ENCODE data around the gene C1QTNF6. TPM values are rescaled to one million over a fixed set of nuclear protein-coding genes. Genes with fewer than 3 reads are reported as not detected.

Gene C1QTNF6
- total RNA-seq, 1 donor from 2014 or later, result 58.3 TPM

DNA sequence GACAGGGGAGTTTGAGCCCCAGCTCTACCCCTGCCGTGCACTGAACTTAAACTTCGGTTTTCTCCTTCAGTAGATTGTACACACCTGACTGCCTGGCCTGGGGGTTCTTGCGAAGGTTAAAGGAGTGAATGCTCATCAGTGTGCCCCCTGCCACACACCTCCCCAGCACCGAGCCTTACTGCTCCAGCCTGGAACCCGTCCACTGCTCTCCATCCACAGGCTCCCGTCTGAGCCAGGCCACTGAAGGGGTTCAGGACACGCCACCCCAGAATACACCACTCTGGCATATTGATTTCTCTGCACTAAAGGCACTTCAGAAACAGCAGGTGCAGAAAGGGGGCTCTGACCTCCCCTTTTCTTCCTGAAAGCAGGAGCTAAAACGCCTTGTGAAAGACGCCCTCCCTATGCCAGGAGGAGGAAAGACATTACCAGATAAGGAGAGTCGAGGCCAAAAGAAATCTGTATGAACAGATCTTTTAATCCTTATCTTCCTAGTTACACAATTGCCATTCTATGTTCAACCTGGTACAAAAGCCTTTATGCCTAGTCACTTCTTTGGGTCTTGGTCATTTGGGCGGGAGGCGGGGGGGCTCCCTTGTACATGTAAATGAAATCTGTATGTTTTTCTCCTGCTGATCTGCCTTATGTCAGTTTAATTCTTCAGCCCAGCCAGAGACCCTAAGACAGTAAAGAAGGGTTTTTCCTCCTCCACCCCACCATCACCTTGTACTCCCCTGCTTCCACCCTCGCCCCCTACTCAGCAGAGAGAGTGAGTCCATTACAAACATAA is 26.1 kb upstream of the C1QTNF6 start:
- H3K27ac Mint-ChIP-seq, result no peak overlapping the region
- TF ChIP-seq, protein P1, sequence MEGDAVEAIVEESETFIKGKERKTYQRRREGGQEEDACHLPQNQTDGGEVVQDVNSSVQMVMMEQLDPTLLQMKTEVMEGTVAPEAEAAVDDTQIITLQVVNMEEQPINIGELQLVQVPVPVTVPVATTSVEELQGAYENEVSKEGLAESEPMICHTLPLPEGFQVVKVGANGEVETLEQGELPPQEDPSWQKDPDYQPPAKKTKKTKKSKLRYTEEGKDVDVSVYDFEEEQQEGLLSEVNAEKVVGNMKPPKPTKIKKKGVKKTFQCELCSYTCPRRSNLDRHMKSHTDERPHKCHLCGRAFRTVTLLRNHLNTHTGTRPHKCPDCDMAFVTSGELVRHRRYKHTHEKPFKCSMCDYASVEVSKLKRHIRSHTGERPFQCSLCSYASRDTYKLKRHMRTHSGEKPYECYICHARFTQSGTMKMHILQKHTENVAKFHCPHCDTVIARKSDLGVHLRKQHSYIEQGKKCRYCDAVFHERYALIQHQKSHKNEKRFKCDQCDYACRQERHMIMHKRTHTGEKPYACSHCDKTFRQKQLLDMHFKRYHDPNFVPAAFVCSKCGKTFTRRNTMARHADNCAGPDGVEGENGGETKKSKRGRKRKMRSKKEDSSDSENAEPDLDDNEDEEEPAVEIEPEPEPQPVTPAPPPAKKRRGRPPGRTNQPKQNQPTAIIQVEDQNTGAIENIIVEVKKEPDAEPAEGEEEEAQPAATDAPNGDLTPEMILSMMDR (IDR thresholded peaks at IDR 0.05; ENCODE audit: unreplicated experiment), result no peak
- peaks cover 45% of the 10 kb centered on the region for H3K4me1 Mint-ChIP-seq
- no peak overlapping the region for H3K4me3 Mint-ChIP-seq
- no peak for DNase-seq (ENCODE audit: low spot score in 2 of 2, unreplicated experiment in 2 of 2)
- no peaks in the 10 kb centered on the region for H3K36me3 Mint-ChIP-seq
- H3K27me3 Mint-ChIP-seq (ENCODE audit: low read depth), result peaks cover 16% of the 10 kb centered on the region
- H3K9me3 Mint-ChIP-seq, result no peaks in the 10 kb centered on the region

DNA sequence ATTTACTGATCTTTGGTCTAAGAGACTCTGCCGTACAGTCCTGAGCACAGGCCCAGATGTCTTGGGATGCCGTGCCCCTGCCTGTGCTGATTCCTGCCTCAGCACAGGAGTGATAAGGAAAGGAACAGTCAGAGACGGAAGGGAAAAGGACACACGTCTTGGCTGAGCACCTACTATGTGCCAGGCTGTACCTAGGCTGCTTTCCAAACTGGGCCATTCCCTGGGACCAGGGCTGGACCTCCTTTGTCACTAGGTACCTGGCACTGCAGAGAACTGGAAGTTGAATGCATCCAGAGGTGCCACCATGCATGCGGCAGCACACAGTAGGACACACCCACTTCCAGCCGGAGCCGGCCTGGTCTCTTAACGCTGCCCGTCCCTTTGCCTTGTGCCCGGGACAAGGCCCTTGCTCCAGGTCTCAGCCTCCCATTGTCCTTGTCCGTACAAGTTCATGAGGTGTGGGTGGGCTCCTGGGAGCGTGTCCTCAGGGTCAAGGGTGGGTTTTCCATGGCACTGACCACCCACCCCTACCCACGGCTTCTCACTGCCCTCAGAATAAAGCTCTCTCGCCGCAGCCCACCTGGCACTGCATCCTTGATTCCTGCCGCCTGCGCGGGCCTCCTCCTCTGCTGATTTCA is 25.3 kb upstream of the C1QTNF6 start:
- H3K9me3 Mint-ChIP-seq, result no peaks in the 10 kb centered on the region
- H3K36me3 Mint-ChIP-seq, result no peaks in the 10 kb centered on the region
- H3K4me3 Mint-ChIP-seq, result no peak overlapping the region
- no peak overlapping the region for H3K27ac Mint-ChIP-seq
- TF ChIP-seq, protein P1 (IDR thresholded peaks at IDR 0.05; ENCODE audit: unreplicated experiment), result no peak
- H3K27me3 Mint-ChIP-seq (ENCODE audit: low read depth), result peaks cover 9% of the 10 kb centered on the region
- DNase-seq (ENCODE audit: low spot score in 2 of 2, unreplicated experiment in 2 of 2), result no peak
- peaks cover 48% of the 10 kb centered on the region for H3K4me1 Mint-ChIP-seq

DNA sequence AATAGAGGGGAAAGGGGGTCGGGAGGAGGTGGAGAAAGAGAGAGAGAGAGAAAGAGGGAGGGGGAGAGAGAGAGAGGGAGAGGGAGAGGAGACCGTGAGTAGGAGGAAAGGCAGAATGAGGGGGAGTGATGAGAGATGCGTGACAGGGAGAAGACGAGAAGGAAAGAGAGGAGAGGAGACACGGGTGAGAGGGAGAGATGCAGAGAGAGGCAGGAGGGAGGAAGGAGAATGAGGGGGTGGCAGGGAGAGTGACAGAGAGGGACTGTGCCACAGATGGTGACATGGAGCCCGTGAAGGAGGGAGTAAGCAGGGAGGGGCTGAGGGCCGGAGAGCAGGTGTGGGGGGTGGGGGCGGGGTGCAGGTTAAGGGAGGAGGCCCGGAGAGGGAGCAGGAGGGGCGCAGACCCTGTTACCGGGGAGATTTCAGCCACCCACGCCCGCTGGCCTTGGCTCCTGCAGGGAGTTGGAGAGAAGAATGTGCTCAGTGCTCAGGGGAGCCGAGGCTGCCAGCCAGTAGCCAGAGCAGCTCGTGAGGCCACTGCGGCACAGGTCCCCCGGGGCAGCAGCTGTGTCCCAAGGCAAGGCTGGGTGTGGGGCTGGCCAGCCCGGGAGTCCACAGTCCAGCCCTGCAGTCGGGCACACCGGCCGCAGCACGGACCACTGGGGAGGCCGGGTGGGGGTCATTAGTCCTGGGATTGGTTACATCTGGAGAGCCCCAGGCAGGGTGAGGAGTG is 24.3 kb upstream of the C1QTNF6 start, which contains the start of gene SSTR3:
Gene SSTR3 (minus strand): TSS at position 304 of the 733 bp plus-strand sequence. CDS start 4,674 bp downstream, outside the sequence.
- DNase-seq (ENCODE audit: low spot score in 2 of 2, unreplicated experiment in 2 of 2), result peak in 1 of 2 experiments; percentile 59
- no peaks in the 10 kb centered on the region for H3K9me3 Mint-ChIP-seq
- H3K4me1 Mint-ChIP-seq, result peaks cover 48% of the 10 kb centered on the region
- peaks cover 3% of the 10 kb centered on the region for H3K27me3 Mint-ChIP-seq (ENCODE audit: low read depth)
- no peak within 1 kb of the TSS for H3K27ac Mint-ChIP-seq
- TF ChIP-seq, protein P1 (IDR thresholded peaks at IDR 0.05; ENCODE audit: unreplicated experiment), result no peak
- H3K4me3 Mint-ChIP-seq, result no peak within 1 kb of the TSS
- no peaks in the 10 kb centered on the region for H3K36me3 Mint-ChIP-seq

DNA sequence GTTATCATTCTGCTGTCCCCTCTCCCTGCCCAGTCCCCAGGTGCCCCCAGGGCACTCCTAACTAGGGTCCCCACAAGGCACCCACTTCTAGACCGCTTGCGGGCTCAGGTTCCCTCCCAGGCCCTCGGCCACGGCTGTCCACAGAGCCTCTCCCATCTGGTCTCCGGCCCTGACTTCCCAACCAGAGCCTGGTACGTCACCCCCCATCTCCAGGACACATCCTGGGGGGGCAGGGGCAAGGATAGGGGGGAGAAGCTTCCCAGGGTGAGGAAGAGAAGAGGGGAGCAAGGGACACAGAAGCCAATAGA is 23.8 kb upstream of the C1QTNF6 start:
- no peak overlapping the region for H3K4me3 Mint-ChIP-seq
- no peaks in the 10 kb centered on the region for H3K36me3 Mint-ChIP-seq
- no peaks in the 10 kb centered on the region for H3K9me3 Mint-ChIP-seq
- no peak overlapping the region for H3K27ac Mint-ChIP-seq
- TF ChIP-seq, protein P1 (IDR thresholded peaks at IDR 0.05; ENCODE audit: unreplicated experiment), result no peak
- peaks cover 48% of the 10 kb centered on the region for H3K4me1 Mint-ChIP-seq
- H3K27me3 Mint-ChIP-seq (ENCODE audit: low read depth), result peaks cover 1% of the 10 kb centered on the region
- no peak for DNase-seq (ENCODE audit: low spot score in 2 of 2, unreplicated experiment in 2 of 2)

DNA sequence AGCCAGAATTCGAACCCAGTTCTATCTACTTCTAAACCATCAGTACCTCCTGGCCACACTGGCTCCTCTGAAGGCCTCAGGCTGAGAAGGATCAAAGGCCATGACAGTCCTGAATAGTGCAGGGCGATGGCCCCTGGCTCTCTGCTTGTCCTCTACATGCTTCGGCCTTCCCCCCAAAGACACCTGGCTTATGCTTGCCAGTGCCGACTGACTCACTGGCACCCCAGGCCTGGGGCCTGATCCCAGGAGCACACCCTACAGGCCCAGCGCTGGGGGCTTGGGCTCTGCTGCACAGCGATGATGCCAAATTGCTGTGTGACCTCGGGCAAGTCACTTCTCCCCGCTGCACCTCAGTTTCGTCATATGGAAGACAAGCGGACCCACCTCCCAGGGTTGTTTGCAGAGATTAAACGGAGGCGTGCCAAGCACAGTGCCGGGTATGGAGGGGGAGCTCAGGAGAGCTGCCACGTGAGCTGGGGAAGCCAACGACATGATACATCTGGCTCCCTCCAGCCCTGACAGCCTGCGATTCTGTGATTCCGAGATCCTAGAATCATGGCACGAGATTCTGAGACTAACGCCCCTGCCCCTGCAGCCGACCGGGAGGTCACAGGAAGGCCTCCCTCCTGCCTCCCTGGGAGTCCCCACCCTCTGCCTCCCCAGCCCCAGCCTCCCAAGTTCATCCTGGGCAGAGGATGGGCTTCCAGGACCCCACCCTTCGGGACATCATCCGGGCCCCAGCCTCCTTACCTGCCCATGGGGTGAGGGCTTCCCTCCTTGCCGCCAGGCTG is 23.2 kb upstream of the C1QTNF6 start:
- TF ChIP-seq, protein P1 (IDR thresholded peaks at IDR 0.05; ENCODE audit: unreplicated experiment), result no peak
- Mint-ChIP-seq H3K4me3 (no peak overlapping the region), H3K9me3 (no peaks in the 10 kb centered on the region), H3K27me3 (ENCODE audit: low read depth) (peaks cover 1% of the 10 kb centered on the region), H3K27ac (no peak overlapping the region), H3K4me1 (peaks cover 48% of the 10 kb centered on the region), H3K36me3 (no peaks in the 10 kb centered on the region)
- DNase-seq (ENCODE audit: low spot score in 2 of 2, unreplicated experiment in 2 of 2), result no peak

Measured in mesothelial cell of epicardium (in vitro differentiated cells).